Activated CD4-positive, alpha-beta T cell treated with anti-CD3 and anti-CD28 coated beads, Interleukin-2, amount 50 U/mL, for 48 hours (primary cell): ENCODE data around the gene SYT3.
"Not testable (repeated sequence)": the region's sequence is repeated elsewhere in the genome, so short reads cannot be mapped to it uniquely, and the experiment has no call there.

Experiments
- DNase-seq, 2 experiments: peaks; one replicate each; pipeline ENCODE4 v3.0.0-alpha.2; 2020

SYT3 gene

GRCh38 chr19:50601407-50602088 lies 38.1 kb downstream of the SYT3 start:
- DNase-seq, result no peak

GRCh38 chr19:50599427-50599826 lies 40.3 kb downstream of the SYT3 start:
- DNase-seq, result no peak

DNA sequence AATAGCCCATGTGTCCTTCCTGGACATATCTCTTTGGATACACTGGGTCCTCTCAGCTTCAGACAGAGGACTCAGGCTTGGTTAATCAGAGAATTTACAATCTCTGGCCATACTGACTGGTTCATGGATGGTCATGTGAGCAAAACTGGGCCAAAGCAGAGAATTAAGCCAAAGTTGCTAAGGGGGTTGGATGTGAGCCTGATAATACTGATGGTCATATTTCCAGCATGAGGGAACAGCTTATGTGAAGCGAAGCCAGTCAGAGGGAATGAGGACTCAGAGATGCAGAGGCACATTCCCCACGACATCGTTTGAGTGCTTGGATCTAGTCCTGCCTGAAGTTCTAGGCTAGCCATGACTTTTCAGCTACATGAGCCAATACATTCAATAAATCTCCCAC lies 49.5 kb downstream of the SYT3 start:
- no peak for DNase-seq

- DNase-seq, result not testable (repeated sequence)
Observed at GRCh38 chr19:50581795-50582660, 57.7 kb downstream of the SYT3 start.

DNA sequence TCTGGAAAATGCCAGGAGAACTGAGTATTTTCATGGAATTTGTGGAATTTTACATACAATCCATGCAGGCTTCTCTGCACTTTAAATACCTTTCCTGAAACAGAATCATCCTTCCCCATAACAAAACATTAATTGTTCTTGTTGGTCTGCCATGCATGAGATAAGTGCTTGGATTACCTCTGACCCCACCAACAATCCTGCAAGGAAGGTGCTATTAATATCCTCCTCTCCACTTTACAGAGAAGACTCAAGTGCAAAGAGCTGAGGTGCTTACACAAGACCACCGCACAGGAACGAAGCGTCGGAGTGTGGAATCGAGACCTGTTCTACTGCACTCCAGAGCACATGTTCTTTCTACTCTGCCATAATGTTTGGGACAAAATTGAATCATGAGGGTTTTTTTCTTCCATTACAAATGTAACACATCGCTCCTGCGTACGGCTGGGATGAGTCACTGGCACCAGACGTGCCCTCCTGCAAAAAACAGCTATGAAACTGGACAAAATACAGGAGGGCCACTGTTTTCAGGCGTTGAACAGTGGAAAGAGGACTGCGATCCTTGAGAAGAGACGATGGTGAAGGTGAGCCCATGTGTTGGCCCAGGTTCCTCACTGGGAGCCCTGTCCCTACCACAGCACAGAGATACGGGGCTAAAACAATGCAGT lies 58.6 kb downstream of the SYT3 start:
- DNase-seq, result no peak

DNA sequence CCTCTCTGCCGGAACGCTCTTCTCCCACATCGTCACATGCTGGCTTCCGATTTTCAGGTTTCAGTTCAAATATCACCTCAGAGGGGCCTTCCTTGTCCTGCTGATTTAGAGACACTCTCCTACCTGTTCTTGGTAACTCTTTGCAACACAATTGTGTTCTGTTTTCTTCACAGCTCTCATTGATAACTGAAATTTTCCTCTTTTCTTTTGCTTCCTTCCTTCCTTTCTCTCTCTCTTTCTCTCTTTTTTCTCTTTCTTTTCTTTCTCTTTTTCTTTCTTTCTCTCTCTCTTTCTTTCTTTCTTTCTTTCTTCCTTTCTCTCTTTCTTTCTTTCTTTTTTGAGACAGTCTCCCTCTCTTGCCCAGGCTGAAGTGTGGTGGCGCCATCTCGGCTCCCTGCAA lies 59.4 kb downstream of the SYT3 start:
- no peak for DNase-seq

GRCh38 chr19:50576769-50577168 lies 62.9 kb downstream of the SYT3 start:
- not testable (repeated sequence) for DNase-seq

DNA sequence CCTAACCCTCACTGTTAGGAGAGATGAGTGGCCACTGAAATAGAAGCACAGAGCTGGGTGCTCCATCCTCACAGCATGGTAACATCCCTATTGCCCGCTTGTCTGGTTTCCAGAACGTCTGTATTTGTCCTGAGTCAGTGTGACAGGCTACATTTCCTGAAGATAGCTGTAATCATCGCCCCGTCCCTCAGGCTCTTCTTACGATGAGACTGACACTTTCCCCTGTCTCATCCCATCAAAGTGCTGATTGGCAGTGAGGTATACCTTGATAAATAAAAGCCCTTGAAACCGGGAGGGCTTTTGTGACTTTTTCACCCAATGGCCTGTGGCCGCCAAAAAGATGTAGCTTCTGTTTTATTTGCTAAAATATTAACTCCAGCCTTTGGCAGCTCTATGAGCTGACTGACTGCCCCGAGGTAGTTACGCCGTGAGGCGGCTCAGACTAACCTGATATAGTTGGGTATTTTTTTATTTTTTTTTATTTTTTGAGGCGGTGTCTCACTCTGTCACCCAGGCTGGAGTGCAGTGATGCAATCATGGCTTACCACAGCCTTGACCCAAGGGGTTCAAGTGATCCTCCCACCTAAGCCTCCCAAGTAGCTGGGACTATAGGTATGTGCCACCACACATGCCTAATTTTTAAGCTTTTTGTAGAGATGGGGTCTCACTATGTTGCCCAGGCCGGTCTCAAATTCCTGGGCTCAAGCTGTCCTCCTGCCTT lies 65.8 kb downstream of the SYT3 start:
- DNase-seq, result no peak
